Right cardiac atrium (tissue), 5 donors: Measurements from ENCODE around the gene MPL. TPM values are rescaled to one million over a fixed set of nuclear protein-coding genes. Genes with fewer than 3 reads are reported as not detected.

Source experiments
- ATAC-seq, 2 donors: fragments of 200-7000 bp; cut with Tn5 transposase; one replicate each; pipeline versions ENCODE4 v1.8.0 to v1.9.1; 2020; ENCODE audit warnings: moderate library complexity in 2 of 2, mild to moderate bottlenecking in 1 of 2
- DNase-seq, 3 donors: peaks; one replicate each; pipeline ENCODE4 v3.0.0-alpha.2; 2020
- H3K27ac ChIP-seq: one replicate; pipeline ENCODE4 v1.5.1; 2013; ENCODE audit warnings: mild to moderate bottlenecking, low read length, control low read depth, moderate library complexity
- H3K27me3 ChIP-seq: one replicate; pipeline ENCODE4 v1.6.1; 2013; ENCODE audit not compliant: control insufficient read depth, insufficient read depth
- H3K4me1 ChIP-seq: one replicate; pipeline ENCODE4 v1.6.1; 2013; ENCODE audit warnings: low read length; ENCODE audit not compliant: control insufficient read depth, insufficient read depth
- H3K4me3 ChIP-seq: one replicate; pipeline ENCODE4 v1.5.1; 2013; ENCODE audit warnings: low read length, control low read depth
- H3K9me3 ChIP-seq: one replicate; pipeline ENCODE4 v1.6.1; 2013; ENCODE audit warnings: low read length; ENCODE audit not compliant: control insufficient read depth
- WGBS: extraction: QIAGEN DNeasy Blood & Tissue Kit; methylation state at CpG from one replicate; pipeline ENCODE4 v1.1.7; 2013; 5-methylcytosine and 5-hydroxymethylcytosine counted together
- intact Hi-C, 4 donors: fragments of 100-400 bp; cut with DNase I; formaldehyde crosslinking; loops; one replicate each; pipeline versions ENCODE4 v1.11.0 to v1.14.0; 2022 to 2023
- long read RNA-seq, 4 donors: library from polyadenylated mRNA; unstranded; transcript quantifications; one replicate each; pipeline ENCODE4 v2.0.0, GENCODE V29; 2020 to 2021
- polyA plus RNA-seq: library from polyadenylated mRNA; stranded (reverse); fragments of 200-250 nt; gene quantifications from one replicate; pipeline ENCODE4 v1.2.3, GENCODE V29; 2013
- total RNA-seq, 4 donors: library from RNA; stranded (reverse); fragmentation: NEBNext Ultra II Directional; extraction: Animal tissue kit (Norgen Biotek cat#: 25700); gene quantifications; one replicate each; pipeline ENCODE4 v1.2.1, GENCODE V29; 2021
- donor health status: healthy with polysubstance abuse.
- donor health status: DM: no; HTN: yes; CAD: no.
- donor health status: DM: no; HTN: no; CAD: no.
- donor health status: DM: no; HTN: yes; CAD: no; lungs with severe emphysema.
- donor health status: DM: yes; HTN: yes; CAD: no.

The MPL gene
- total RNA-seq, result 1 to 10 TPM in 2 of 4 donors, under 1 TPM in 2; 0.79 to 1.4 (median 1.1) TPM
- 0.18 TPM for polyA plus RNA-seq
- long read RNA-seq, donor 1, partial matches to known transcripts, result 3 of 3 reads
- long read RNA-seq, donor 1, other reads (novel, unspliced or antisense), result 0 of 3 reads
- long read RNA-seq, donor 2, result 0 reads
- long read RNA-seq, donor 3, result 0 reads
- long read RNA-seq, donor 4, partial matches to known transcripts, result 1 of 3 reads
- long read RNA-seq, donor 4, other reads (novel, unspliced or antisense), result 2 of 3 reads

GRCh38 chr1:43337588-43337987 is at the start of gene MPL:
MPL (plus strand) TSS chr1:43337818; CDS start chr1:43337849, 31 bp downstream.
- no peak for DNase-seq
- intact Hi-C loops, result no loop called here
- no peaks in the 10 kb centered on the region for H3K9me3 ChIP-seq
- H3K27me3 ChIP-seq, result no peaks in the 10 kb centered on the region
- 65% methylated on average over 3 of the region's 3 CpGs for WGBS
- H3K4me1 ChIP-seq, result no peaks in the 10 kb centered on the region
- H3K4me3 ChIP-seq, result no peak within 1 kb of the TSS
- H3K27ac ChIP-seq, result no peak within 1 kb of the TSS
- peak in 1 of 2 donors; percentile 9 for ATAC-seq

DNA sequence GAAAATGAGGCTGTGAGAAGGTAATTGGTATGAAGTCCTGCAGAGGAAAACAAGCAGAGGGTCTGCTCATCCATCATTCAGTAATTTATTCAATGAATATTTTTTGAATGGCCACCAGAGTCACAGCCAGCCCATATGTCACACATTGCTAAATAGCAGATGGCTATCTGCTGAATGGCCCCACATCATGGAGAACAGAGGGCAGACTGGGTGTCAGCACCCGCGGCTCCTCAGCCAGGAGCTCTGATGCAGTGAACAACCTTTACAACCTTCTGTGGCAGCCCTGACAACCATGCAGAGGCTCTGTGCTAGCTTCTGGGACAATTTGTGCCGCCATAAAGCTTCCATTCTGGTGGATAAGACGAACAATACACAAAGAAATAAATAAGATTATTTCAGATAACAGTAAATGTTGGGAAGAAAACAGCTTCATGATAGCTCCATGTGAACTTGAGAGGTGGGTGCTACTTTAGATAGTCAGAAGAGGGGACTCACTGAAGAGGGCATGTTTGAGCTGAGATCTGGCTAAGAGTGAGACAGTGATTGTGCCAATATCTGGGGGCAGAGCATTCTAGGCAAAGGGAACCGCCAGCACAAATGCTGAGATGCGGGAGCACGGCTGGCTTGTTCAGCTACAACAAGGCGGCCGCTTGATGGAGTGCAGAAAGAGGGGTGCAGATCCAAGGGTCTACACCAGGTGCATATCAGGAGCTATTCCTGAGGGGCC is 49.4 kb upstream of the MPL start:
- intact Hi-C loops, result no loop called here
- 89% methylated on average over 9 of the region's 9 CpGs for WGBS
- Histone ChIP-seq H3K4me3 (no peak overlapping the region), H3K27ac (no peak overlapping the region), H3K9me3 (no peaks in the 10 kb centered on the region), H3K27me3 (no peaks in the 10 kb centered on the region), H3K4me1 (peaks cover 2% of the 10 kb centered on the region)
- ATAC-seq, result no peak
- DNase-seq, result no peak

GRCh38 chr1:43288785-43289706 is 48.6 kb upstream of the MPL start:
- no peak for DNase-seq
- H3K27ac ChIP-seq, result no peak overlapping the region
- WGBS, result 61% methylated on average over 12 of the region's 12 CpGs

GRCh38 chr1:43292216-43292615 is 45.4 kb upstream of the MPL start:
- intact Hi-C loops, result loop anchor here in 1 of 4 donors (5.0 kb wide), 1 partner anchor 40 kb away; no protein-coding TSS in a partner anchor
- DNase-seq (no peak), ATAC-seq (no peak)
- no peaks in the 10 kb centered on the region for H3K9me3 ChIP-seq
- no peak overlapping the region for H3K27ac ChIP-seq
- no peaks in the 10 kb centered on the region for H3K27me3 ChIP-seq
- H3K4me1 ChIP-seq, result peaks cover 7% of the 10 kb centered on the region
- no peak overlapping the region for H3K4me3 ChIP-seq
- 82% methylated on average over 7 of the region's 7 CpGs for WGBS

More at GRCh38 chr1:43288785-43289706, 48.6 kb upstream of the MPL start:
- H3K9me3 ChIP-seq, result no peaks in the 10 kb centered on the region
- ATAC-seq, result no peak
- H3K27me3 ChIP-seq, result no peaks in the 10 kb centered on the region
- no peak overlapping the region for H3K4me3 ChIP-seq
- intact Hi-C loops, result no loop called here
- peaks cover 4% of the 10 kb centered on the region for H3K4me1 ChIP-seq

GRCh38 chr1:43292679-43293078 is 44.9 kb upstream of the MPL start:
- Histone ChIP-seq H3K4me3 (no peak overlapping the region), H3K9me3 (no peaks in the 10 kb centered on the region), H3K27ac (no peak overlapping the region), H3K27me3 (no peaks in the 10 kb centered on the region), H3K4me1 (peaks cover 7% of the 10 kb centered on the region)
- intact Hi-C loops, result loop anchor here in 1 of 4 donors (5.0 kb wide), 1 partner anchor 40 kb away; no protein-coding TSS in a partner anchor
- 76% methylated on average over 5 of the region's 5 CpGs for WGBS
- ATAC-seq (no peak), DNase-seq (no peak)

GRCh38 chr1:43293176-43293575 is 44.4 kb upstream of the MPL start:
- Histone ChIP-seq H3K4me1 (peaks cover 7% of the 10 kb centered on the region), H3K27me3 (no peaks in the 10 kb centered on the region), H3K4me3 (no peak overlapping the region), H3K27ac (no peak overlapping the region), H3K9me3 (no peaks in the 10 kb centered on the region)
- intact Hi-C loops, result loop anchor here in 1 of 4 donors (5.0 kb wide), 1 partner anchor 41 kb away; no protein-coding TSS in a partner anchor
- ATAC-seq, result no peak
- 86% methylated on average over 2 of the region's 2 CpGs for WGBS
- no peak for DNase-seq

- WGBS, result 78% methylated on average over 7 of the region's 7 CpGs
- ATAC-seq (peak in 1 of 2 donors; percentile 55), DNase-seq (peak in 1 of 3 donors; percentile 27)
- Histone ChIP-seq H3K27ac (peak overlapping the region; percentile 31), H3K9me3 (no peaks in the 10 kb centered on the region), H3K4me1 (peaks cover 7% of the 10 kb centered on the region), H3K27me3 (no peaks in the 10 kb centered on the region), H3K4me3 (no peak overlapping the region)
- intact Hi-C loops, result loop anchor here in 1 of 4 donors (5.0 kb wide), 1 partner anchor 42 kb away; no protein-coding TSS in a partner anchor
Measured at GRCh38 chr1:43293896-43294760, 43.5 kb upstream of the MPL start.

- H3K4me3 ChIP-seq, result no peak overlapping the region
- H3K9me3 ChIP-seq, result no peaks in the 10 kb centered on the region
- ATAC-seq (no peak), DNase-seq (peak in 1 of 3 donors; percentile 41)
- peak overlapping the region; percentile 89 for H3K27ac ChIP-seq
- WGBS, result 76% methylated on average over 8 of the region's 8 CpGs
- peaks cover 7% of the 10 kb centered on the region for H3K4me1 ChIP-seq
- H3K27me3 ChIP-seq, result no peaks in the 10 kb centered on the region
- intact Hi-C loops, result loop anchor here in 1 of 4 donors (5.0 kb wide), 1 partner anchor 42 kb away; no protein-coding TSS in a partner anchor
Measured at GRCh38 chr1:43294761-43295160, 42.9 kb upstream of the MPL start.

GRCh38 chr1:43296207-43296606 is 41.4 kb upstream of the MPL start:
- Histone ChIP-seq H3K27ac (no peak overlapping the region), H3K9me3 (no peaks in the 10 kb centered on the region), H3K27me3 (no peaks in the 10 kb centered on the region), H3K4me3 (no peak overlapping the region), H3K4me1 (peaks cover 7% of the 10 kb centered on the region)
- ATAC-seq, result no peak
- 32% methylated on average over 1 of the region's 1 CpG for WGBS
- intact Hi-C loops, result no loop called here
- DNase-seq, result no peak

DNA sequence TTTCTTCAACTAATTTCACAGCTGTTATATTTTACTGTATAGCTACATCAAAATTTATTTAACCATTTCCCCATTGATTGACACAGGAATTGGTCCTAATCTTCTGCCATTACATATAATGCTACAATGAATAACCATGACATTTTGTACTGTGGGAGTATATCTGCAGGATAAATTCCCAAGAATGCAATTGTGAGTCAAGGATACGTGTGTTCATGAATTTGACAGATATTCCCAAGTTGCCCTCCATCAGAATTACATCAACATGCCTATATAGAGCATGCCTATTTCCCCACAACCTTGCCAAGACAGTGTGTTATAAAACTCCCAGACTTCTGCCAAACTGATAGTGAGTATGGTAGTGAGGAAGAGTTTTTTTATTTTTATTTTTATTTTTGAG is 39.6 kb upstream of the MPL start:
- peaks cover 14% of the 10 kb centered on the region for H3K4me1 ChIP-seq
- 66% methylated on average over 1 of the region's 1 CpG for WGBS

More for the DNA sequence above, 39.6 kb upstream of the MPL start:
- no peak for ATAC-seq
- Histone ChIP-seq H3K27me3 (no peaks in the 10 kb centered on the region), H3K4me3 (no peak overlapping the region), H3K27ac (no peak overlapping the region), H3K9me3 (no peaks in the 10 kb centered on the region)
- intact Hi-C loops, result no loop called here
- no peak for DNase-seq
